ENCODE data around the gene NEK7. TPM values are rescaled to one million over a fixed set of nuclear protein-coding genes. Genes with fewer than 3 reads are reported as not detected.

The NEK7 gene
- polyA plus RNA-seq, 1 donor (not counting 4 experiments of a cell fraction or from before 2014, with no cell fraction given) = 56.8 TPM

GRCh38 chr1:198108636-198109370 is 48.0 kb upstream of the NEK7 start:
- FAIRE-seq = no peak

GRCh38 chr1:198109371-198109715 is 47.5 kb upstream of the NEK7 start:
- dilution Hi-C loops (cut with MboI; ENCODE audit: extremely low pct_ligation_motif_present, low sequenced_read_pairs) = no loop called here
- H3K27ac ChIP-seq (ENCODE audit: control insufficient read depth, insufficient read depth, low read length) = no peak overlapping the region
- TF ChIP-seq CTCF (optimal IDR thresholded peaks at IDR 0.05 in 1 of 3, IDR thresholded peaks at IDR 0.05 in 1 of 3, conservative IDR thresholded peaks at IDR 0.05 in 1 of 3; ENCODE audit: extremely low read depth in 1 of 3, insufficient read depth in 2 of 3, low read length in 3 of 3) (no peak), EZH2 (IDR thresholded peaks at IDR 0.05; ENCODE audit: low read length) (no peak)
- no peaks in the 10 kb centered on the region for H3K36me3 ChIP-seq (ENCODE audit: control insufficient read depth in 2 of 2, extremely low read depth in 1 of 2, insufficient read depth in 2 of 2, low read length in 2 of 2)
- no peaks in the 10 kb centered on the region for H3K9me1 ChIP-seq (ENCODE audit: control insufficient read depth, extremely low read depth, insufficient read depth, low read length)
- no peak overlapping the region for H3K4me2 ChIP-seq (ENCODE audit: control insufficient read depth, extremely low read depth, insufficient read depth, low read depth, low read length)
- no peak overlapping the region for H2AFZ ChIP-seq (ENCODE audit: control insufficient read depth, low read length)
- H3K9ac ChIP-seq (ENCODE audit: control insufficient read depth, extremely low read depth, insufficient read depth, low read length) = no peak overlapping the region
- H3K27me3 ChIP-seq (ENCODE audit: control insufficient read depth, extremely low read depth, insufficient read depth, low read length) = no peaks in the 10 kb centered on the region
- H3K4me1 ChIP-seq (ENCODE audit: control insufficient read depth, extremely low read depth, insufficient read depth, low read length) = no peaks in the 10 kb centered on the region
- no peak overlapping the region for H3K4me3 ChIP-seq (ENCODE audit: control insufficient read depth in 2 of 3, extremely low read depth in 1 of 3, insufficient read depth in 2 of 3, low read depth in 1 of 3, low read length in 3 of 3)
- FAIRE-seq = no peak
- H4K20me1 ChIP-seq (ENCODE audit: control insufficient read depth, extremely low read depth, insufficient read depth, low read length) = no peaks in the 10 kb centered on the region
- no peak for DNase-seq (ENCODE audit: low read depth, low spot score)
- no peaks in the 10 kb centered on the region for H3K9me3 ChIP-seq (ENCODE audit: control insufficient read depth, low read depth, low read length)
- no peaks in the 10 kb centered on the region for H3K79me2 ChIP-seq (ENCODE audit: control insufficient read depth, insufficient read depth, low read length)

More at GRCh38 chr1:198108636-198109370, 48.0 kb upstream of the NEK7 start:
- no peaks in the 10 kb centered on the region for H3K9me3 ChIP-seq (ENCODE audit: control insufficient read depth, low read depth, low read length)
- TF ChIP-seq CTCF (optimal IDR thresholded peaks at IDR 0.05 in 1 of 3, IDR thresholded peaks at IDR 0.05 in 1 of 3, conservative IDR thresholded peaks at IDR 0.05 in 1 of 3; ENCODE audit: extremely low read depth in 1 of 3, insufficient read depth in 2 of 3, low read length in 3 of 3) (no peak), EZH2 (IDR thresholded peaks at IDR 0.05; ENCODE audit: low read length) (no peak)
- H3K4me3 ChIP-seq (ENCODE audit: control insufficient read depth in 2 of 3, extremely low read depth in 1 of 3, insufficient read depth in 2 of 3, low read depth in 1 of 3, low read length in 3 of 3) = no peak overlapping the region
- dilution Hi-C loops (cut with MboI; ENCODE audit: extremely low pct_ligation_motif_present, low sequenced_read_pairs) = no loop called here
- H2AFZ ChIP-seq (ENCODE audit: control insufficient read depth, low read length) = no peak overlapping the region
- H3K4me1 ChIP-seq (ENCODE audit: control insufficient read depth, extremely low read depth, insufficient read depth, low read length) = no peaks in the 10 kb centered on the region
- H4K20me1 ChIP-seq (ENCODE audit: control insufficient read depth, extremely low read depth, insufficient read depth, low read length) = no peaks in the 10 kb centered on the region
- no peak overlapping the region for H3K9ac ChIP-seq (ENCODE audit: control insufficient read depth, extremely low read depth, insufficient read depth, low read length)
- no peaks in the 10 kb centered on the region for H3K36me3 ChIP-seq (ENCODE audit: control insufficient read depth in 2 of 2, extremely low read depth in 1 of 2, insufficient read depth in 2 of 2, low read length in 2 of 2)
- no peak for DNase-seq (ENCODE audit: low read depth, low spot score)
- no peak overlapping the region for H3K27ac ChIP-seq (ENCODE audit: control insufficient read depth, insufficient read depth, low read length)
- no peak overlapping the region for H3K4me2 ChIP-seq (ENCODE audit: control insufficient read depth, extremely low read depth, insufficient read depth, low read depth, low read length)
- H3K79me2 ChIP-seq (ENCODE audit: control insufficient read depth, insufficient read depth, low read length) = no peaks in the 10 kb centered on the region
- H3K27me3 ChIP-seq (ENCODE audit: control insufficient read depth, extremely low read depth, insufficient read depth, low read length) = no peaks in the 10 kb centered on the region
- no peaks in the 10 kb centered on the region for H3K9me1 ChIP-seq (ENCODE audit: control insufficient read depth, extremely low read depth, insufficient read depth, low read length)

Data from keratinocyte (primary cell).